Transverse colon (tissue), 4 donors: Measurements from ENCODE around the gene ANO7. TPM values are rescaled to one million over a fixed set of nuclear protein-coding genes. Genes with fewer than 3 reads are reported as not detected.

Experiments
- DNase-seq: peaks from one replicate; pipeline ENCODE4 v3.0.0-alpha.2; 2019
- H3K27ac ChIP-seq, 4 donors: fragments of 200-600 bp; sonication (generic); 2 replicates each; pipeline ENCODE4 v1.5.1; 2016 to 2018; ENCODE audit warnings: inconsistent platforms in 4 of 4
- H3K27me3 ChIP-seq: fragments of 200-600 bp; sonication (generic); 2 replicates; pipeline ENCODE4 v1.5.1; 2017; ENCODE audit warnings: inconsistent platforms
- H3K36me3 ChIP-seq, 4 donors: fragments of 200-600 bp; sonication (generic); 2 replicates each; pipeline ENCODE4 v1.5.1; 2017 to 2019; ENCODE audit warnings: inconsistent platforms in 4 of 4
- H3K4me1 ChIP-seq, 4 donors: fragments of 200-600 bp; sonication (generic); 2 replicates each; pipeline ENCODE4 v1.5.1; 2017 to 2020; ENCODE audit warnings: inconsistent platforms in 4 of 4
- H3K4me3 ChIP-seq, 4 donors: fragments of 200-600 bp; sonication (generic); 1 replicate in 1 of 4; 2 replicates in 3 of 4; pipeline versions ENCODE4 v1.5.1 to v1.6.1; 2017 to 2019; ENCODE audit warnings: inconsistent platforms in 4 of 4
- H3K9me3 ChIP-seq, 2 donors: fragments of 200-600 bp; sonication (generic); 2 replicates each; pipeline ENCODE4 v1.5.1; 2017 to 2019; ENCODE audit warnings: inconsistent platforms in 2 of 2
- CTCF ChIP-seq, 5 experiments: fragments of 200-600 bp in 3 of 5; fragments of 450-650 bp in 2 of 5; sonication (generic) in 3 of 5; IDR thresholded peaks; 1 replicate in 2 of 5; 2 replicates in 3 of 5; pipeline ENCODE4 v1.5.1; 2016 to 2017; ENCODE audit warnings: antibody characterized with exemption in 5 of 5, inconsistent platforms in 3 of 5, mild to moderate bottlenecking in 2 of 5, moderate library complexity in 1 of 5
- EP300 ChIP-seq: sonication (generic); formaldehyde crosslinking; IDR thresholded peaks from one replicate; pipeline ENCODE4 v1.6.1; 2017; ENCODE audit warnings: antibody characterized with exemption, low read depth
- POLR2A ChIP-seq: fragments of 450-650 bp; IDR thresholded peaks from one replicate; pipeline ENCODE4 v1.6.1; 2016; ENCODE audit warnings: antibody characterized with exemption, mild to moderate bottlenecking, moderate library complexity
- POLR2AphosphoS5 ChIP-seq, 3 donors: sonication (generic); formaldehyde crosslinking; IDR thresholded peaks; one replicate each; pipeline ENCODE4 v1.6.1; 2016; ENCODE audit warnings: antibody characterized with exemption in 3 of 3
- WGBS, 2 donors: methylation state at CpG; one replicate each; pipeline ENCODE4 v1.1.5; 2018; ENCODE audit warnings: low coverage in 1 of 2; 5-methylcytosine and 5-hydroxymethylcytosine counted together
- in situ Hi-C, 4 donors: fragments of 200-750 bp; cut with MboI; loops; one replicate each; pipeline versions ENCODE4 v1.15.0 to v1.15.1; 2017; ENCODE audit warnings: low sequenced_read_pairs in 3 of 4, low pct_ligation_motif_present in 1 of 4, low pct_unique_long_range_greater_than_20kb in 1 of 4
- intact Hi-C: fragments of 100-400 bp; cut with DNase I; formaldehyde crosslinking; loops from one replicate; pipeline ENCODE4 v1.15.1; 2023; ENCODE audit warnings: low total_unique reads
- total RNA-seq, 4 donors: library from RNA; depleted of rRNA; stranded (reverse); fragments of >200 nt; gene quantifications; one replicate each; pipeline ENCODE4 v1.1.0, GENCODE V29; 2016

ANO7 gene
- total RNA-seq, 4 donors from 2014 or later = 37.2 to 202 (median 71.0) TPM

GRCh38 chr2:241271706-241272302, 83.3 kb downstream of the ANO7 start:
- peaks cover 14 to 29% (median 24%) of the 10 kb centered on the region in 4 donors for H3K4me1 ChIP-seq
- H3K27ac ChIP-seq = peak overlapping the region; percentile 91 to 99 (median 98)
- H3K27me3 ChIP-seq = no peaks in the 10 kb centered on the region
- in situ Hi-C loops (no loop called here), intact Hi-C loops (loop anchor here (2.0 kb wide), 1 partner anchor 43 kb away; the partner anchor contains the start of genes HDLBP and SEPTIN2)
- peaks cover 0 to 6% (median 0%) of the 10 kb centered on the region in 4 donors for H3K36me3 ChIP-seq
- no peaks in the 10 kb centered on the region for H3K9me3 ChIP-seq
- H3K4me3 ChIP-seq = peak overlapping the region; percentile 76 to 99 (median 88)
- 0 to 1% methylated on average over 7 to 30 of the region's 37 CpGs for WGBS, 2 donors
- DNase-seq = peak; percentile 86
- TF ChIP-seq EP300 = no peak
- peak; percentile 16 to 70 (median 70) for TF ChIP-seq POLR2AphosphoS5 (IDR thresholded peaks at IDR 0.05)

- Histone ChIP-seq H3K27ac (peak overlapping the region; percentile 91 to 99 (median 98)), H3K4me3 (peak overlapping the region; percentile 76 to 99 (median 88)), H3K36me3 (no peaks in the 10 kb centered on the region), H3K27me3 (no peaks in the 10 kb centered on the region), H3K9me3 (no peaks in the 10 kb centered on the region), H3K4me1 (peaks cover 14 to 29% (median 24%) of the 10 kb centered on the region in 4 donors)
- WGBS, 2 donors = 0% methylated on average over 41 of the region's 102 CpGs; no CpG with 5 or more reads in 1 of the 2 donors
- intact Hi-C loops (loop anchor here (2.0 kb wide), 1 partner anchor 42 kb away; the partner anchor contains the start of genes HDLBP and SEPTIN2), in situ Hi-C loops (no loop called here)
- TF ChIP-seq POLR2A (no peak), POLR2AphosphoS5 (IDR thresholded peaks at IDR 0.05) (peak; percentile 50 to 81 (median 71)), CTCF (IDR thresholded peaks at IDR 0.05) (no peak), EP300 (no peak)
- DNase-seq = peak; percentile 76
Measured at GRCh38 chr2:241272303-241273209, 84.1 kb downstream of the ANO7 start.

- no peaks in the 10 kb centered on the region for H3K27me3 ChIP-seq
- DNase-seq = no peak
- H3K27ac ChIP-seq = peak overlapping the region; percentile 91 to 99 (median 98)
- in situ Hi-C loops (no loop called here), intact Hi-C loops (loop anchor here (2.0 kb wide), 1 partner anchor 41 kb away; the partner anchor contains the start of genes HDLBP and SEPTIN2)
- H3K36me3 ChIP-seq = no peaks in the 10 kb centered on the region
- peaks cover 14 to 29% (median 24%) of the 10 kb centered on the region in 4 donors for H3K4me1 ChIP-seq
- TF ChIP-seq CTCF (IDR thresholded peaks at IDR 0.05) = no peak
- TF ChIP-seq POLR2A = no peak
- no peak for TF ChIP-seq POLR2AphosphoS5 (IDR thresholded peaks at IDR 0.05)
- no peak for TF ChIP-seq EP300
- WGBS, 2 donors = 13 to 58% methylated on average over 3 to 21 of the region's 21 CpGs
- peak overlapping the region in 3 of 4 donors; percentile 79 to 99 (median 98) for H3K4me3 ChIP-seq
- H3K9me3 ChIP-seq = no peaks in the 10 kb centered on the region
Measured at GRCh38 chr2:241273210-241274020, 84.9 kb downstream of the ANO7 start.

- H3K4me3 ChIP-seq = no peak overlapping the region
- H3K27me3 ChIP-seq = no peaks in the 10 kb centered on the region
- intact Hi-C loops (no loop called here), in situ Hi-C loops (no loop called here)
- peaks cover 14 to 29% (median 24%) of the 10 kb centered on the region in 4 donors for H3K4me1 ChIP-seq
- H3K27ac ChIP-seq = peak overlapping the region in 1 of 4 donors; percentile 98
- TF ChIP-seq POLR2A (no peak), EP300 (no peak), POLR2AphosphoS5 (IDR thresholded peaks at IDR 0.05) (no peak), CTCF (IDR thresholded peaks at IDR 0.05) (no peak)
- DNase-seq = no peak
- 80 to 90% methylated on average over 1 to 5 of the region's 5 CpGs for WGBS, 2 donors
- H3K9me3 ChIP-seq = no peaks in the 10 kb centered on the region
- no peaks in the 10 kb centered on the region for H3K36me3 ChIP-seq
Measured at GRCh38 chr2:241274127-241274526, 85.7 kb downstream of the ANO7 start.
